Testis (tissue), 2 donors: ENCODE data around the gene FRY.

Experiments
- CTCF ChIP-seq, 3 experiments: fragments of 450-650 bp in 2 of 3; fragments of 200-600 bp in 1 of 3; sonication (generic) in 1 of 3; IDR thresholded peaks; one replicate each; pipeline ENCODE4 v1.5.1; 2016 to 2019; ENCODE audit warnings: antibody characterized with exemption in 3 of 3, mild to moderate bottlenecking in 2 of 3, moderate library complexity in 1 of 3
- POLR2A ChIP-seq: fragments of 450-650 bp; IDR thresholded peaks from one replicate; pipeline ENCODE4 v1.6.1; 2017; ENCODE audit warnings: antibody characterized with exemption, mild to moderate bottlenecking, moderate library complexity

GRCh38 chr13:32116210-32116609 is 84.6 kb downstream of the FRY start:
- no peak for TF ChIP-seq CTCF (IDR thresholded peaks at IDR 0.05)
- TF ChIP-seq POLR2A = no peak
